Limb (tissue), 2 donors: ENCODE data around the gene SH3D21.

Source experiments
- DNase-seq, 2 donors: peaks; one replicate each; pipeline ENCODE4 v3.0.0-alpha.2; 2016; ENCODE audit errors: extremely low spot score in 2 of 2

SH3D21 gene

GRCh38 chr1:36328713-36329112, 22.5 kb downstream of the SH3D21 start:
- DNase-seq = peak in 1 of 2 donors; percentile 21

- no peak for DNase-seq
Measured at GRCh38 chr1:36329817-36330216, 23.6 kb downstream of the SH3D21 start.

- no peak for DNase-seq
Measured at GRCh38 chr1:36330940-36331339, 24.8 kb downstream of the SH3D21 start.

GRCh38 chr1:36337830-36338229, 31.7 kb downstream of the SH3D21 start:
- DNase-seq = no peak

- no peak for DNase-seq
Measured at GRCh38 chr1:36339215-36339614, 33.0 kb downstream of the SH3D21 start.

- DNase-seq = no peak
Measured at GRCh38 chr1:36339615-36340014, 33.4 kb downstream of the SH3D21 start.

GRCh38 chr1:36341626-36342320, 35.6 kb downstream of the SH3D21 start:
- DNase-seq = no peak

- DNase-seq = no peak
Measured at GRCh38 chr1:36342426-36343185, 36.4 kb downstream of the SH3D21 start.

GRCh38 chr1:36343651-36344394, 37.7 kb downstream of the SH3D21 start:
- no peak for DNase-seq

- DNase-seq = no peak
Measured at GRCh38 chr1:36344395-36344680, 38.2 kb downstream of the SH3D21 start.

- no peak for DNase-seq
Measured at GRCh38 chr1:36345353-36345752, 39.2 kb downstream of the SH3D21 start.

GRCh38 chr1:36346741-36347370, 40.7 kb downstream of the SH3D21 start:
- no peak for DNase-seq

GRCh38 chr1:36349241-36349671, 43.1 kb downstream of the SH3D21 start:
- no peak for DNase-seq

- DNase-seq = no peak
Measured at GRCh38 chr1:36349839-36350238, 43.7 kb downstream of the SH3D21 start.

- no peak for DNase-seq
Measured at GRCh38 chr1:36350659-36351226, 44.6 kb downstream of the SH3D21 start.

- peak in 1 of 2 donors; percentile 55 for DNase-seq
Measured at GRCh38 chr1:36351227-36351977, 45.2 kb downstream of the SH3D21 start.

- DNase-seq = no peak
Measured at GRCh38 chr1:36352125-36352909, 46.1 kb downstream of the SH3D21 start.

- no peak for DNase-seq
Measured at GRCh38 chr1:36352910-36353878, 47.0 kb downstream of the SH3D21 start.

GRCh38 chr1:36354486-36354885, 48.3 kb downstream of the SH3D21 start:
- no peak for DNase-seq
